SW 1271 (cell line): ENCODE measurements around the gene HOXD3.

ENCODE experiments used
- DNase-seq, 2 experiments: peaks; one replicate each; lab custom pipeline; 2025; lab: John Stamatoyannopoulos, UW

HOXD3 gene

GRCh38 chr2:176132205-176133171 is 24.6 kb upstream of the HOXD3 start:
- no peak for DNase-seq

GRCh38 chr2:176133389-176133788 is 23.7 kb upstream of the HOXD3 start:
- no peak for DNase-seq

DNA sequence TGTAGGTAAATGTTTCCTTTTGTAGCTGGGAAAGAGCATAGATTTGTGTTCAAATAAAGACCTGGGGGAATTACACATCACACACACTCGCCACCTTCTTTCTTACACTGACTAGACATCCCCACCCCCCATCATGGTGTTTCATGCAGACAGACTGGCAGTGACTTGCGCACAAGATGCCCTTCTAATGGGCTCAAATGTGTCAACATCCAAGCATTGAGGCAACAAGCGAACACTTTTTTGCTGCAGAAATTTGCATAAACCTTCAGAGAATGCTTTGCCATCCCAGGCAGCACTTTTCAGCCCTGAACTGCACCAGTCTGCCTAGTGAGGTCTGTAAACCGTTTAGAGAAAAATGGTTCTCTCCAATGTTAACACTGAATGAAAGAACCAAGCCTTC is 23.1 kb upstream of the HOXD3 start:
- DNase-seq: no peak

- peak; percentile 7 to 21 for DNase-seq
Measured at GRCh38 chr2:176135035-176135440, 22.1 kb upstream of the HOXD3 start.

DNA sequence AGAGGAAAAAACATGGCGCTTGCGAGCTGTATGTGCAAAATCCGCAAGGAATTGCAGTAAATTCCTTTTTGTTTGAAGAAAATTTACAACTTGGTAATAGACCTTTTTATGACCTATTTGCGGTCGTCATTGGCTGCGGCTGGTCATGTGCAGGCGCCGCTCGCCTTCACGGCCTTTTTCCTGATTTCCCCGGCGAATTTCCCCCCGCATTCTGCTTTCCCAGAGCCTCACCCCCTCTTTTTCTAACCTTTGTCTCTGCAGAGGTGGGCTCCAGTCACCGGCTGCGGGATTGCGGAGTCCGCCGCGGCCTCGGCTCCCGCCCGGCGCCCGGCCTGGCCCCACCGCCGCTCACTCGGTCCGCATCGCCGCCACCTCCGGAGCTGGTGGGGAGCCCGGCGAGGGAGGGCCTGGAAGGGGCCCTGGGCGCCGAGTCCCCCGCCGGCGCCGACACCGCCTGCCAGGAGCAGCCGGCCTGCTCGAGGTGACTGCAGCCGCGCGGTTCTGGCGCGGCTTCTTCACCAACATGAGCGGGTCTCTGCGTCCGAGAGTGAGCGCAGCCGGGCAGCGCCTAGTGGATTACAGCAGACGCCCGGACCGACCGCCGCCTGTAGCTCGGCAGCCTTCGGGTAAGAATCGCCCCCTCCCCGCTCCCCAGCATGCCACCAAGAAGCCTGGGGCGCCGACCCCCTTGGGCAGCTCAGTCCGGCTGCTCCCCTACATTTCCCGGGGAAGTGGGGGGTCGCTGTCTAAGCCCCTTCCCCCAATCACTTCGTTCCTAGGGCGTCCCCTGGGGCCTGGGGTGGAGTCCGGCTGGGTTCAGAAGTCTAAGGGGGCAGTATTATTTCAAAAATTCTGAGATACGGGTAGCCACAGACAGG is 20.5 kb upstream of the HOXD3 start:
- no peak for DNase-seq

DNA sequence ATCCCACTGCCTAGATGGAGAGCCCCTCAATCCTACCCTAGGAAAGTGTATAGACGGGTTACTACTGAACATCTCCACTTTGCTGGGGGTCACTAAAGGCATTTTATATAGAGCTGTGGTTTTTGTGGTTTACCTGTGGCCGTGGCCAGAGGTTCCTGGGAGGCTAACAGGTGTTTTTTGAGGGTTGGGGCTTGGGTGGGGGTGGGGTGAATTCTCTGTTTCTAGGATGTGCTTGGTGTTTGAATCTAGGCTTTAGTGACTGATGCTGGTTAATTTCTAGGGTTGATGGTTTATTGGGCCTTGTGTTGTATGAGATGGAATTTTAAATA is 19.9 kb upstream of the HOXD3 start:
- DNase-seq: no peak

- DNase-seq: no peak
Measured at GRCh38 chr2:176137906-176138305, 19.2 kb upstream of the HOXD3 start.

DNA sequence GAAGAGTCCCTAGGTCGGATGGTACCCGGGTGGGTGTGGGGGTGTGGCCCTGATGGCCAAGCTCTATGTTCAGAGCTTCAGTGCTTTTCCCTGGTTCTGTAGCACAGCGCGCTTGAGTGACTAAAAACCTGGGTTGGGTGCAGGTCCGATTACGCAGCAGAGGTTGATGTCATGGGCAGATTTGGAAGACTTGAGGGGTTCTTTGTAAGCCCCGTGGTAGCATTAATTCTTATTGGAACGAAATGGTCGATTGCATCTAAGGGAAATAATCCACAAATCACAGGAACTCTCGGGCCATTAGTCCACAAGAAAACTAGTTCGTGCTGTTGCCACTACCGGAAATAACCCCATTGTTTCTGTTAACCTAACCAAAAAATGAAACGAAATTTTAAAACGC is 18.6 kb upstream of the HOXD3 start:
- no peak for DNase-seq

- no peak for DNase-seq
Measured at GRCh38 chr2:176138923-176139660, 18.0 kb upstream of the HOXD3 start.

GRCh38 chr2:176139661-176140512 is 17.2 kb upstream of the HOXD3 start:
- peak in 1 of 2 experiments; percentile 41 for DNase-seq

GRCh38 chr2:176140513-176141317 is 16.4 kb upstream of the HOXD3 start:
- peak; percentile 34 to 56 for DNase-seq

DNA sequence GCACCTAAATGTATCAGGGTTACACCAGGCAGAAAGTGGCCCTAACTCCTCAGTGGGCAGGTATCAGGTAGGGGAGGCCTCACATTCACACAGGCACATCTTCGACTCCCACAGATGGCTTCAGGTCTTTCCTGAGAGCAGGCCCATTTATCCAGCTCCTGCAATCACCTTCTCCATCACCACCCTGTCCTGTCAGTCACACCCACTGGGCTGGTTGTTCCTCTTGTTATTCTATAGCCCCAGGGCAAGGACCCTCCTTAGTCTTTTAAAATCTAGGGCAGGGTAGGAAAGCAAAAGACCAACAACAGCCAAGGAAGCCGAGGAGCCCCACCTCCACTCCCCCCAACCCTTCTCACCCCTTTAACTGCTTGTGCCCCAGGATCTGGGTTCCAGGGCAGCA is 14.8 kb upstream of the HOXD3 start:
- no peak for DNase-seq

DNA sequence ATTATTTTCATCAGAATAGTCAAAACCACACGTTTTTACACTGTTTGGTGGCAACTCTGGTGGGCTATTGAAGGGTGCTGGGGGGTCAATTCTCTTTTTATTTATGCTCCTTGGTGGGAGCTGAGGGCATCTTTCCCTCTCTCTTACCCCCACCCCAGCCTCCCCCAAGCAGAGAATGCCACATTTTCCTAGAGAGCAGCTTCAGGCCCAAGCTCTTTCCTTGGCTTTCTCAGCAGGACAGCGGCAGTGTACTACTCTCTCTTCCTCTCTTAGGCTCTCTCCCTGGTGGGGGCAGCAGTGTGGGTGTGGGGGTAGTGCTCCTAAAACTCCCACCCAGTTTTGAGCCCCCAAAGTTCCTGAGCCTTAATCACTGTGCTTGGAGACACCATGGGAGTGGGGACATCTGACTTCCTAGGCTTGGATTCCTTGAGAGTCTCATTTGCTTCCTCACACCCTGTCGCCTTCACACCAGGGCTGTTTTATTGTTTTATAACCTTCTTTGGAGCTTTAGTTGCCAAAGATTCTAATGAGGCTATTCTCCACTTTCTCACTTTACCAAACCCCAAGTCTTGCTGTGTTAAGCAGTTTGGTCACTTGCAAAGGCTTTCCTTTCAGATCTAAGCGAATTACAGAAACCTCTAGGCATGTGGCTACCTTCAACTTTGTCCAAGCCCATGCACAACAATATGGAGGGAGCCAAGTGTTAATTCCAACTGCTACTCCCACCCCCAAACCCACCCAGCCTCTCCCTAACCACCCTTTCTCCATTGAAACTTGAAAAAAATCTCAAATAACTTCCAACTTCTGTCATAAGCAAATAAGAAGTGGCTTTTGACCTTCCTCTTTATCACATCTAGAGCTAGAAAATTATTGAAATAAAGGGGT is 11.8 kb upstream of the HOXD3 start:
- no peak for DNase-seq

GRCh38 chr2:176146101-176146500 is 11.0 kb upstream of the HOXD3 start:
- DNase-seq: no peak

DNA sequence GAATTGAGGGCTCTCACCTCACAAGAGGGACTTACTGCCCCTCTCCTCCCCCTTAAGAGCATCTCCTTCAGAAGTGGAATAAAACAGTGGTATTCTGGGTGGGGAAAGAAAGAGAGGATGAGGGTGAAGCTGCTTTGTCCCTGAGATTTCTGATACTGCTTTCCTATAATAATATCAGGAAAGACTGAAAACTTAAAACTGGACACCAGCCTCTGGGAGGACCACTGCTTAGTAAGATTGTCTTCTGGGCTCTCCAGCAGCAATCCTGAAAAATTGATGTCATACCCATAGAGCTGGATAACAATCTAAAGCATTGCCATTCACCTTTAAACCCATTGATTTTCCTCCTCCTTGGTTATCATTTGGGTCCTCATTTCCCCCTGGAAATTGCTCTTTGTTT is 10.5 kb upstream of the HOXD3 start:
- DNase-seq: no peak

DNA sequence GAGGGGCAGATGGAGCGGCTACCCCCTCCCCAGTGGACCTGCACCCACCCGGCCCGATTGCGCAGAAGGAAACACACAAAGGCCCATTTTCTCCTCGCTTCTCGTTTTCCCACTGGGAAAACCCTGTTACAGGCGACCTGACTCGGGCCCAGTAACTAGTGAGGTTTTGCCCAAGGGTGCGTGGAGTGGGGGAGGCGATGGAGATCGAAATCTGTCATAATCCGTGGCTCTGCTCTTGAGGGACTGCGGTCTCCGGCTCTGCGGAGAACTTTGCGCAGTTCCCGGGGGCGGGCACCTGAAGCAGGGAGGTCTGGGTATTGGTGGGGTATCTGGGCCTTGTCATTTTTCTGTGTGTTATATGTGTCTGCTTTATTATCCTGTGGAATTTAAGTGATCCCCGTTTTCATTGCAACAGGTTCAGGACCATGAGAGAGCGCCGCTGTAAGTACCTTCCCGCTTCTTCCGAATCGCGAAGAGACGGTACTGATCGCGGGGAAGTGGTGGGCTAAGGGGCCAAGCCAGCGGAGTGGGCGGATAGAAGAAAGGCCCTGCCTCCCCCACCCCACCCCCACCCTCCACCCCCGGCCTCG is 9.8 kb upstream of the HOXD3 start:
- no peak for DNase-seq

- DNase-seq: no peak
Measured at GRCh38 chr2:176147800-176148496, 9.2 kb upstream of the HOXD3 start.

- DNase-seq: no peak
Measured at GRCh38 chr2:176148751-176149421, 8.2 kb upstream of the HOXD3 start.
